HepG2 (cell line): Measurements from ENCODE around the gene SARNP. TPM values are rescaled to one million over a fixed set of nuclear protein-coding genes. Genes with fewer than 3 reads are reported as not detected.

ENCODE experiments used
- E2F2 ChIP-seq: sonication (generic); formaldehyde crosslinking; IDR thresholded peaks from 2 replicates; pipeline ENCODE4 v1.4.0; 2020; ENCODE audit warnings: missing genetic modification reagents, borderline replicate concordance
- HBP1 ChIP-seq: IDR thresholded peaks from 2 replicates; pipeline ENCODE4 v1.6.1; 2016; ENCODE audit warnings: low read depth, control low read depth
- HOXD1 ChIP-seq: sonication (generic); formaldehyde crosslinking; IDR thresholded peaks from 2 replicates; pipeline ENCODE4 v1.5.0; 2020; ENCODE audit warnings: missing genetic modification reagents
- KDM5A ChIP-seq: fragments of 200-600 bp; sonication (generic); IDR thresholded peaks from 2 replicates; pipeline ENCODE4 v1.7.0; 2018; ENCODE audit warnings: antibody characterized with exemption, mild to moderate bottlenecking, low read length, borderline replicate concordance
- MYC ChIP-seq: sonication (generic); formaldehyde crosslinking; IDR thresholded peaks from 2 replicates; pipeline ENCODE4 v1.9.0; 2021; ENCODE audit warnings: missing genetic modification reagents, borderline replicate concordance
- NBN ChIP-seq: fragments of 450-650 bp; conservative IDR thresholded peaks from 2 replicates; pipeline ENCODE4 v1.6.1; 2017
- NCOA5 ChIP-seq: sonication (generic); formaldehyde crosslinking; IDR thresholded peaks from 2 replicates; pipeline ENCODE4 v1.4.0; 2020; ENCODE audit warnings: missing genetic modification reagents
- POLR2A ChIP-seq, 2 experiments: IDR thresholded peaks; 2 replicates each; pipeline ENCODE4 v1.6.1; 2011; ENCODE audit warnings: low read depth in 2 of 2, low read length in 2 of 2, mild to moderate bottlenecking in 1 of 2, moderate library complexity in 1 of 2; ENCODE audit not compliant: insufficient read depth in 1 of 2
- RFX5 ChIP-seq: IDR thresholded peaks from 2 replicates; pipeline ENCODE4 v1.6.1; 2011; ENCODE audit warnings: low read depth, low read length, improper control_type of control experiment
- SNRNP70 ChIP-seq: fragments of 200-400 bp; formaldehyde crosslinking; IDR thresholded peaks from 2 replicates; pipeline ENCODE4 v1.6.1; 2017; ENCODE audit warnings: mild to moderate bottlenecking, low read depth, low read length, moderate library complexity
- ZBTB4 ChIP-seq: sonication (generic); formaldehyde crosslinking; IDR thresholded peaks from 2 replicates; pipeline ENCODE4 v1.4.0; 2020; ENCODE audit warnings: missing genetic modification reagents, mild to moderate bottlenecking, borderline replicate concordance
- ZNF441 ChIP-seq: sonication (generic); formaldehyde crosslinking; IDR thresholded peaks from 2 replicates; pipeline ENCODE4 v1.7.0; 2021; ENCODE audit warnings: missing genetic modification reagents, borderline replicate concordance
- ZNF564 ChIP-seq: sonication (generic); formaldehyde crosslinking; IDR thresholded peaks from 2 replicates; pipeline ENCODE4 v1.8.1; 2023; ENCODE audit warnings: mild to moderate bottlenecking, missing genetic modification reagents
- ZNF576 ChIP-seq: sonication (generic); formaldehyde crosslinking; IDR thresholded peaks from 2 replicates; pipeline ENCODE4 v1.4.0; 2020; ENCODE audit warnings: mild to moderate bottlenecking, missing genetic modification reagents
- ZNF790 ChIP-seq: sonication (generic); formaldehyde crosslinking; IDR thresholded peaks from 2 replicates; pipeline ENCODE4 v1.8.0; 2022; ENCODE audit warnings: missing genetic modification reagents, mild to moderate bottlenecking, borderline replicate concordance
- polyA plus RNA-seq, 8 experiments: library from polyadenylated mRNA; depleted of rRNA in 3 of 8; stranded (reverse) in 7 of 8; unstranded in 1 of 8; fragments of >200 nt; fragmentation: Illumina TruSeq in 4 of 8; extraction: Trizol in 4 of 8; gene quantifications; 2 replicates each; pipeline versions ENCODE4 v1.2.1 to v1.2.3, GENCODE V29; 2011 to 2016; ENCODE audit warnings: low read depth in 4 of 8, missing spikeins in 1 of 8, mixed read lengths in 1 of 8; ENCODE audit not compliant: insufficient read depth in 1 of 8
- total RNA-seq, 5 experiments: library from RNA; depleted of rRNA; stranded (reverse); fragments of >200 nt; fragmentation: Illumina TruSeq; extraction: Trizol; gene quantifications; 2 replicates each; pipeline ENCODE4 v1.2.3, GENCODE V29; 2016; ENCODE audit warnings: low read depth in 1 of 5
- TF ChIP-seq, protein P1 (sequence below): conservative IDR thresholded peaks from 2 replicates; pipeline ENCODE4 v1.6.1; 2018; ENCODE audit warnings: missing genetic modification reagents
- TF ChIP-seq, protein P2 (sequence below): sonication (generic); formaldehyde crosslinking; IDR thresholded peaks from 2 replicates; pipeline ENCODE4 v1.5.0; 2020; ENCODE audit warnings: missing genetic modification reagents
- TF ChIP-seq, protein P3 (sequence below): sonication (generic); formaldehyde crosslinking; IDR thresholded peaks from 2 replicates; pipeline ENCODE4 v1.5.0; 2020; ENCODE audit warnings: mild to moderate bottlenecking, missing genetic modification reagents

Gene SARNP
- total and polyA plus RNA-seq, 2 of the 13 experiments (the other 11 are each of a cell fraction or from before 2014, with no cell fraction given): 59.0 to 95.4 TPM

DNA sequence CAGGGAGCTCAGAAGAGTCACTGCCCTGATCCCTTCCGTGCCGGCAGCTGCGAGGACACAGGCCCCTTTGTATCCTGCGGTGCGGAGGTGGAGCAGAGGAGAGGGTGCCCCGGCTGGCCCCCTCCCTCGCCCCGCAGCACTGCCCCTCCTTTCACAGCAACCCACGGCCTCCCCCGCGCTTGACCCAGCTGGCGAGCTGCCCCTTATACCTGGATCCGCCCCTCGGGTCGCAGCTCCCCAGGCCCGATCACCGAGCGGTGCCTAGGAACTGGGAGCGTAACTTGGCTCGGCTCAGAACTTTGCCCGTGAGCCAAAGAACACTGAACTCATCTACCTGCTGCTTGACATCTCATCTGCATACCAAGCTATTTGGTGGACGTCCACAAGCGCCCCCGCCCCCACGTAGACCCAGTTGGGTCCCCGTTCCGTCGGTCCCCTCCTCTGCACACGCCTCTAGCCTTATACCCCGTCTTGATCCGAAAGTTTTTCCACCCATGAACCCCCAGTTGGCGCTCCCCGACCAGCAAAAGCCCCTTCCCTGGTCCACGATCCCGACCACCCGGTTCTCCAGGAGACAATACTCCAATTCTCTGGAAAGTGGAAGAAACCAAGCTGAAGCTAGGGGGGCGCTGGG, 12.6 kb upstream of the SARNP start (continued):
- TF ChIP-seq, protein P1, sequence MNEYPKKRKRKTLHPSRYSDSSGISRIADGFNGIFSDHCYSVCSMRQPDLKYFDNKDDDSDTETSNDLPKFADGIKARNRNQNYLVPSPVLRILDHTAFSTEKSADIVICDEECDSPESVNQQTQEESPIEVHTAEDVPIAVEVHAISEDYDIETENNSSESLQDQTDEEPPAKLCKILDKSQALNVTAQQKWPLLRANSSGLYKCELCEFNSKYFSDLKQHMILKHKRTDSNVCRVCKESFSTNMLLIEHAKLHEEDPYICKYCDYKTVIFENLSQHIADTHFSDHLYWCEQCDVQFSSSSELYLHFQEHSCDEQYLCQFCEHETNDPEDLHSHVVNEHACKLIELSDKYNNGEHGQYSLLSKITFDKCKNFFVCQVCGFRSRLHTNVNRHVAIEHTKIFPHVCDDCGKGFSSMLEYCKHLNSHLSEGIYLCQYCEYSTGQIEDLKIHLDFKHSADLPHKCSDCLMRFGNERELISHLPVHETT: no peak
- TF ChIP-seq NCOA5 (CRISPR knock-in tag): no peak
- no peak; the same call in 1 of the 2 replicates for TF ChIP-seq KDM5A
- peak; percentile 32 to 52; a peak in 2 of 4 replicates for TF ChIP-seq POLR2A (IDR thresholded peaks at IDR 0.05; ENCODE audit: insufficient read depth in 1 of 2, low read depth in 2 of 2, low read length in 2 of 2)
- TF ChIP-seq ZNF790 (CRISPR knock-in tag): peak; percentile 44; the same call in 1 of the 2 replicates
- no peak for TF ChIP-seq E2F2 (CRISPR knock-in tag)
- TF ChIP-seq HBP1 (CRISPR knock-in tag): no peak
- no peak for TF ChIP-seq ZNF441 (CRISPR knock-in tag)
- TF ChIP-seq MYC: peak; percentile 7; the same call in 1 of the 2 replicates
- TF ChIP-seq ZNF576 (CRISPR knock-in tag): no peak
- no peak for TF ChIP-seq NBN
- TF ChIP-seq, protein P2, sequence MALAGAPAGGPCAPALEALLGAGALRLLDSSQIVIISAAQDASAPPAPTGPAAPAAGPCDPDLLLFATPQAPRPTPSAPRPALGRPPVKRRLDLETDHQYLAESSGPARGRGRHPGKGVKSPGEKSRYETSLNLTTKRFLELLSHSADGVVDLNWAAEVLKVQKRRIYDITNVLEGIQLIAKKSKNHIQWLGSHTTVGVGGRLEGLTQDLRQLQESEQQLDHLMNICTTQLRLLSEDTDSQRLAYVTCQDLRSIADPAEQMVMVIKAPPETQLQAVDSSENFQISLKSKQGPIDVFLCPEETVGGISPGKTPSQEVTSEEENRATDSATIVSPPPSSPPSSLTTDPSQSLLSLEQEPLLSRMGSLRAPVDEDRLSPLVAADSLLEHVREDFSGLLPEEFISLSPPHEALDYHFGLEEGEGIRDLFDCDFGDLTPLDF (CRISPR knock-in tag): no peak
- TF ChIP-seq RFX5: no peak
- no peak for TF ChIP-seq SNRNP70
- TF ChIP-seq ZBTB4 (CRISPR knock-in tag): no peak
- TF ChIP-seq, protein P3, sequence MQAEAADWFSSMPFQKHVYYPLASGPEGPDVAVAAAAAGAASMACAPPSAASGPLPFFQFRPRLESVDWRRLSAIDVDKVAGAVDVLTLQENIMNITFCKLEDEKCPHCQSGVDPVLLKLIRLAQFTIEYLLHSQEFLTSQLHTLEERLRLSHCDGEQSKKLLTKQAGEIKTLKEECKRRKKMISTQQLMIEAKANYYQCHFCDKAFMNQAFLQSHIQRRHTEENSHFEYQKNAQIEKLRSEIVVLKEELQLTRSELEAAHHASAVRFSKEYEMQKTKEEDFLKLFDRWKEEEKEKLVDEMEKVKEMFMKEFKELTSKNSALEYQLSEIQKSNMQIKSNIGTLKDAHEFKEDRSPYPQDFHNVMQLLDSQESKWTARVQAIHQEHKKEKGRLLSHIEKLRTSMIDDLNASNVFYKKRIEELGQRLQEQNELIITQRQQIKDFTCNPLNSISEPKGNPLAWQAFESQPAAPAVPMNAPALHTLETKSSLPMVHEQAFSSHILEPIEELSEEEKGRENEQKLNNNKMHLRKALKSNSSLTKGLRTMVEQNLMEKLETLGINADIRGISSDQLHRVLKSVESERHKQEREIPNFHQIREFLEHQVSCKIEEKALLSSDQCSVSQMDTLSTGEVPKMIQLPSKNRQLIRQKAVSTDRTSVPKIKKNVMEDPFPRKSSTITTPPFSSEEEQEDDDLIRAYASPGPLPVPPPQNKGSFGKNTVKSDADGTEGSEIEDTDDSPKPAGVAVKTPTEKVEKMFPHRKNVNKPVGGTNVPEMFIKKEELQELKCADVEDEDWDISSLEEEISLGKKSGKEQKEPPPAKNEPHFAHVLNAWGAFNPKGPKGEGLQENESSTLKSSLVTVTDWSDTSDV (CRISPR knock-in tag): 0 out of 2 replicates have a peak, but pooled peaks have one; percentile 74
- TF ChIP-seq ZNF564: no peak
- no peak for TF ChIP-seq HOXD1 (CRISPR knock-in tag)
